ENCODE results near the gene IFT81.
"Not testable (repeated sequence)": the region's sequence is repeated elsewhere in the genome, so short reads cannot be mapped to it uniquely, and the experiment has no call there.

The IFT81 gene

GRCh38 chr12:110249716-110250225 is 125.6 kb downstream of the IFT81 start:
- no peak for DNase-seq (ENCODE audit: low spot score)
- in situ Hi-C loops (cut with MboI; ENCODE audit: low sequenced_read_pairs, unreplicated experiment), result loop anchor here (10.0 kb wide), 1 partner anchor 145 kb away; no protein-coding TSS in a partner anchor
- no peak for TF ChIP-seq CTCF (IDR thresholded peaks at IDR 0.05; ENCODE audit: borderline replicate concordance, control extremely low read depth, extremely low read depth, insufficient read depth, missing control alignments)

GRCh38 chr12:110251381-110251780 is 127.2 kb downstream of the IFT81 start:
- in situ Hi-C loops (cut with MboI; ENCODE audit: low sequenced_read_pairs, unreplicated experiment), result loop anchor here (10.0 kb wide), 1 partner anchor 147 kb away; no protein-coding TSS in a partner anchor
- DNase-seq (ENCODE audit: low spot score), result no peak
- no peak for TF ChIP-seq CTCF (IDR thresholded peaks at IDR 0.05; ENCODE audit: borderline replicate concordance, control extremely low read depth, extremely low read depth, insufficient read depth, missing control alignments)

GRCh38 chr12:110252716-110253115 is 128.6 kb downstream of the IFT81 start:
- no peak for TF ChIP-seq CTCF (IDR thresholded peaks at IDR 0.05; ENCODE audit: borderline replicate concordance, control extremely low read depth, extremely low read depth, insufficient read depth, missing control alignments)
- DNase-seq (ENCODE audit: low spot score), result no peak
- in situ Hi-C loops (cut with MboI; ENCODE audit: low sequenced_read_pairs, unreplicated experiment), result loop anchor here (10.0 kb wide), 1 partner anchor 148 kb away; no protein-coding TSS in a partner anchor

GRCh38 chr12:110253176-110253575 is 129.0 kb downstream of the IFT81 start:
- no peak for DNase-seq (ENCODE audit: low spot score)
- TF ChIP-seq CTCF (IDR thresholded peaks at IDR 0.05; ENCODE audit: borderline replicate concordance, control extremely low read depth, extremely low read depth, insufficient read depth, missing control alignments), result no peak
- in situ Hi-C loops (cut with MboI; ENCODE audit: low sequenced_read_pairs, unreplicated experiment), result loop anchor here (10.0 kb wide), 1 partner anchor 148 kb away; no protein-coding TSS in a partner anchor

- DNase-seq (ENCODE audit: low spot score), result no peak
- in situ Hi-C loops (cut with MboI; ENCODE audit: low sequenced_read_pairs, unreplicated experiment), result loop anchor here (10.0 kb wide), 1 partner anchor 150 kb away; no protein-coding TSS in a partner anchor
- TF ChIP-seq CTCF (IDR thresholded peaks at IDR 0.05; ENCODE audit: borderline replicate concordance, control extremely low read depth, extremely low read depth, insufficient read depth, missing control alignments), result no peak
These were observed 130.9 kb downstream of the IFT81 start for GRCh38 chr12:110254971-110255540.

- not testable (repeated sequence) for DNase-seq (ENCODE audit: low spot score)
- in situ Hi-C loops (cut with MboI; ENCODE audit: low sequenced_read_pairs, unreplicated experiment), result loop anchor here (10.0 kb wide), 1 partner anchor 151 kb away; no protein-coding TSS in a partner anchor
These were observed 131.8 kb downstream of the IFT81 start for GRCh38 chr12:110255890-110256456.
